NCI-H1436 (cell line): ENCODE measurements around the gene HEPHL1.
"Not testable (repeated sequence)": the region's sequence is repeated elsewhere in the genome, so short reads cannot be mapped to it uniquely, and the experiment has no call there.

ENCODE experiments used
- DNase-seq: peaks from one replicate; lab custom pipeline; 2025; lab: John Stamatoyannopoulos, UW

The HEPHL1 gene

GRCh38 chr11:94150056-94150455 lies 128.9 kb downstream of the HEPHL1 start:
- DNase-seq, result no peak

- DNase-seq, result no peak
Observed at GRCh38 chr11:94150704-94151685, 129.8 kb downstream of the HEPHL1 start.

- no peak for DNase-seq
Observed at GRCh38 chr11:94151903-94152677, 130.9 kb downstream of the HEPHL1 start.

GRCh38 chr11:94152678-94153065 lies 131.5 kb downstream of the HEPHL1 start:
- no peak for DNase-seq

- no peak for DNase-seq
Observed at GRCh38 chr11:94153320-94153719, 132.2 kb downstream of the HEPHL1 start.

- no peak for DNase-seq
Observed at GRCh38 chr11:94154095-94154856, 133.1 kb downstream of the HEPHL1 start.

GRCh38 chr11:94157339-94157738 lies 136.2 kb downstream of the HEPHL1 start:
- not testable (repeated sequence) for DNase-seq
